GM23338 (cell line): ENCODE measurements around the gene LIFR.

Source experiments
- CTCF ChIP-seq, 2 experiments: fragments of 200-600 bp in 1 of 2; sonication (generic) in 1 of 2; conservative IDR thresholded peaks; 2 replicates each; pipeline versions ENCODE4 v1.5.1 to v1.6.1; 2016 to 2017; ENCODE audit warnings: antibody characterized with exemption in 2 of 2, low read depth in 2 of 2, mild to moderate bottlenecking in 2 of 2, moderate library complexity in 1 of 2
- EZH2 ChIP-seq: fragments of 200-600 bp; sonication (generic); IDR thresholded peaks from one replicate; pipeline ENCODE4 v1.8.0; 2017; ENCODE audit warnings: antibody characterized with exemption, mild to moderate bottlenecking, low read depth; ENCODE audit not compliant: unreplicated experiment
- EZH2phosphoT487 ChIP-seq: fragments of 200-600 bp; sonication (generic); IDR thresholded peaks from one replicate; pipeline ENCODE4 v1.8.1; 2018; ENCODE audit warnings: antibody characterized with exemption; ENCODE audit not compliant: unreplicated experiment
- JUNB ChIP-seq: IDR thresholded peaks from one replicate; pipeline ENCODE4 v1.6.1; 2016; ENCODE audit warnings: antibody characterized with exemption; ENCODE audit not compliant: unreplicated experiment
- POLR2AphosphoS5 ChIP-seq: IDR thresholded peaks from 2 replicates; pipeline ENCODE4 v1.6.1; 2016; ENCODE audit warnings: antibody characterized with exemption, low read depth
- REST ChIP-seq: IDR thresholded peaks from one replicate; pipeline ENCODE4 v1.6.1; 2018; ENCODE audit warnings: antibody characterized with exemption; ENCODE audit not compliant: unreplicated experiment
- STAT1 ChIP-seq: IDR thresholded peaks from one replicate; pipeline ENCODE4 v1.6.1; 2016; ENCODE audit warnings: antibody characterized with exemption; ENCODE audit not compliant: unreplicated experiment
- ZNF114 ChIP-seq: fragments of 250-450 bp; sonication (Bioruptor Pico); IDR thresholded peaks from 2 replicates; pipeline ENCODE4 v1.5.0; 2020; ENCODE audit warnings: mild to moderate bottlenecking, moderate library complexity
- ZNF462 ChIP-seq: fragments of 250-450 bp; sonication (Bioruptor Pico); IDR thresholded peaks from 2 replicates; pipeline ENCODE4 v1.5.0; 2020; ENCODE audit warnings: mild to moderate bottlenecking, moderate library complexity

GRCh38 chr5:38452201-38452600, 104.2 kb downstream of the LIFR start:
- TF ChIP-seq POLR2AphosphoS5 (no peak), STAT1 (no peak), CTCF (conservative IDR thresholded peaks at IDR 0.05; ENCODE audit: low read depth in 2 of 2) (no peak), REST (no peak), JUNB (no peak), EZH2 (no peak), ZNF114 (CRISPR knock-in tag) (no peak), ZNF462 (CRISPR knock-in tag) (no peak), EZH2phosphoT487 (no peak)
